AG04449 (cell line): ENCODE measurements around the gene SETD2.
"Not testable (repeated sequence)": the region's sequence is repeated elsewhere in the genome, so short reads cannot be mapped to it uniquely, and the experiment has no call there.

Source experiments
- CTCF ChIA-PET: fragments of 350-600 bp; formaldehyde crosslinking; extraction: SDS; loops from one replicate; lab custom pipeline; 2021; ENCODE audit warnings: antibody characterized with exemption; lab: Yijun Ruan, JAX
- POLR2A ChIA-PET: fragments of 400-600, 350-600 bp; formaldehyde crosslinking; extraction: SDS; loops from one replicate; lab custom pipeline; 2020; ENCODE audit warnings: antibody characterized with exemption, inconsistent platforms; lab: Yijun Ruan, JAX
- DNase-seq: peaks from one replicate; pipeline ENCODE4 v3.0.0-alpha.2; 2010; ENCODE audit warnings: low read depth, low spot score
- H3K4me3 ChIP-seq: 2 replicates; pipeline ENCODE4 v1.5.1; 2011; ENCODE audit warnings: low read depth, mild to moderate bottlenecking, control low read depth, low read length
- TF ChIP-seq, protein P1 (sequence below): IDR thresholded peaks from one replicate; pipeline ENCODE4 v1.5.1; 2011; ENCODE audit warnings: mild to moderate bottlenecking, moderate library complexity, low read length, control low read depth, inconsistent platforms; ENCODE audit not compliant: insufficient read depth; ENCODE audit errors: missing control alignments

Gene SETD2

DNA sequence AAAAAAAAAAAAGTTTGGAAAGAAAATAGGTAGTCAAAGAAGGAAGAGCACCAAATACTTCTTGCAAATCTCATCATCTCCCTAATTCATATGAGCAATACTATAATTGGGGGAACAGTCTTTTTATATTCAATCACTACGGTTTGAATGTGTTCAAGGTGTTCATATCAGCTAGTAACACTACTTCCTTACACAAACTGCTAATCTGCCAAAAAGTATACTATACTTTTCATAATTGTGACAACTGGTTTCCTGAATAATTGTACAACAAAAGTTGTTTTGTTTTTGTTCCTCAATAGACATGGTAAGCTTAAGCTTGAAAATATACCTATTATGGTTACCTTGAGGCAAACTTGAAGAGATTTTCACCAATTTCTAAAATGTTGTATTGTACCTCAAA is 12.1 kb downstream of the SETD2 start:
- no peak overlapping the region for H3K4me3 ChIP-seq
- no peak for DNase-seq
- ChIA-PET CTCF (interaction anchor here (0.8 kb wide), 1 partner anchor 11 kb away, joined by 3 read pairs; no protein-coding TSS in a partner anchor), POLR2A (no interaction called here)
- TF ChIP-seq, protein P1, sequence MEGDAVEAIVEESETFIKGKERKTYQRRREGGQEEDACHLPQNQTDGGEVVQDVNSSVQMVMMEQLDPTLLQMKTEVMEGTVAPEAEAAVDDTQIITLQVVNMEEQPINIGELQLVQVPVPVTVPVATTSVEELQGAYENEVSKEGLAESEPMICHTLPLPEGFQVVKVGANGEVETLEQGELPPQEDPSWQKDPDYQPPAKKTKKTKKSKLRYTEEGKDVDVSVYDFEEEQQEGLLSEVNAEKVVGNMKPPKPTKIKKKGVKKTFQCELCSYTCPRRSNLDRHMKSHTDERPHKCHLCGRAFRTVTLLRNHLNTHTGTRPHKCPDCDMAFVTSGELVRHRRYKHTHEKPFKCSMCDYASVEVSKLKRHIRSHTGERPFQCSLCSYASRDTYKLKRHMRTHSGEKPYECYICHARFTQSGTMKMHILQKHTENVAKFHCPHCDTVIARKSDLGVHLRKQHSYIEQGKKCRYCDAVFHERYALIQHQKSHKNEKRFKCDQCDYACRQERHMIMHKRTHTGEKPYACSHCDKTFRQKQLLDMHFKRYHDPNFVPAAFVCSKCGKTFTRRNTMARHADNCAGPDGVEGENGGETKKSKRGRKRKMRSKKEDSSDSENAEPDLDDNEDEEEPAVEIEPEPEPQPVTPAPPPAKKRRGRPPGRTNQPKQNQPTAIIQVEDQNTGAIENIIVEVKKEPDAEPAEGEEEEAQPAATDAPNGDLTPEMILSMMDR = no peak

GRCh38 chr3:47149339-47149933 is 14.5 kb downstream of the SETD2 start:
- CTCF ChIA-PET = no interaction called here
- H3K4me3 ChIP-seq = no peak overlapping the region
- TF ChIP-seq, protein P1 = no peak
- POLR2A ChIA-PET = no interaction called here
- no peak for DNase-seq

GRCh38 chr3:47145272-47145671 is 18.6 kb downstream of the SETD2 start:
- H3K4me3 ChIP-seq = no peak overlapping the region
- TF ChIP-seq, protein P1 = no peak
- no peak for DNase-seq
- ChIA-PET POLR2A (no interaction called here), CTCF (interaction anchor here (0.9 kb wide), 1 partner anchor 11 kb away, joined by 3 read pairs; no protein-coding TSS in a partner anchor)

GRCh38 chr3:47143068-47143467 is 20.8 kb downstream of the SETD2 start:
- POLR2A ChIA-PET = no interaction called here
- no peak overlapping the region for H3K4me3 ChIP-seq
- TF ChIP-seq, protein P1 = no peak
- CTCF ChIA-PET = no interaction called here
- no peak for DNase-seq

DNA sequence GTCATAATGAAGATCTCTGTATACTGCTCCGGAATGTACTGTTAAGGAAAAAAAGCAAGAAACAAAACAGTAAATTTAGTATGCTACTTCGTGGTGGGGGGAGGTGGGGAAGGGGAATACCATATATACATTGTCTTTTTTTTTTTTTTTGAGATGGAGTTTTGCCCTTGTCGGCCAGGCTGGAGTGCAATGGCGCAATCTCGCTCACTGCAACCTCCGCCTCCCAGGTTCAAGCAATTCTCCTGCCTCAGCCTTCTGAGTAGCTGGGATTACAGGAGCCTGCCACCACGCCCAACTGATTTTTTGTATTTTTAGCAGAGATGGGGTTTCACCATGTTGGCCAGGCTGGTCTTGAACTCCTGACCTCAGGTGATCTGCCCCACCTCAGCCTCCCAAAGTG is 21.4 kb downstream of the SETD2 start:
- DNase-seq, POLR2A ChIA-PET, H3K4me3 ChIP-seq, CTCF ChIA-PET: not testable (repeated sequence)

DNA sequence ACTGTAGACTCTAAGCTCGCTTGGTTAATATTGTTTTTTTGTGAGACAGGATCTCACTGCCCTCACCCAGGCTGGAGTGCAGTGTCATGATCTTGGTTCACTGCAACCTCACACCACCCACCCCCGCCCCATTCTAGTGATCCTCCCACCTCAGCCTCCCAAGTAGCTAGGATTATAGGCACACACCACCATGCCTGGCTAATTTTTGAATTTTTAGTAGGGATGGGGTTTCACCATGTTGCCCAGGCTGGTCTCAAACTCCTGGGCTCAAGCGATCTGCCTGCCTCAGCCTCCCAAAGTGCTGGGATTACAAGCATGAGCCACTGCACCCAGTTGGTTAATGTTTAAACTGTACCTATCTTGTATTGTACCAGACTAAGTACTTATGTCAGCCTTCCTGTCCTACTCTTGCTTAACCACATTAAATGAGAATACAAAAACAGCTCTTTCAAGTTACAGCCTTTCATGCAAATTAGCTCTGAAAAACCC is 22.9 kb downstream of the SETD2 start:
- not testable (repeated sequence) for H3K4me3 ChIP-seq

GRCh38 chr3:47140553-47140952 is 23.4 kb downstream of the SETD2 start:
- H3K4me3 ChIP-seq, DNase-seq, POLR2A ChIA-PET: not testable (repeated sequence)
- CTCF ChIA-PET = interaction anchor here (1.5 kb wide), 1 partner anchor 11 kb away, joined by 3 read pairs; no protein-coding TSS in a partner anchor

More for the DNA sequence above, 22.9 kb downstream of the SETD2 start:
- CTCF ChIA-PET = interaction anchor here (1.0 to 1.5 kb wide), 2 partner anchors 11 to 25 kb away, joined by 3 read pairs; no protein-coding TSS in a partner anchor
- POLR2A ChIA-PET, DNase-seq: not testable (repeated sequence)

GRCh38 chr3:47134311-47134710 is 29.6 kb downstream of the SETD2 start:
- TF ChIP-seq, protein P1 = no peak
- no peak overlapping the region for H3K4me3 ChIP-seq
- POLR2A ChIA-PET = interaction anchor here (0.6 kb wide), 1 partner anchor 24 kb away, joined by 3 read pairs; no protein-coding TSS in a partner anchor
- no peak for DNase-seq
- CTCF ChIA-PET = interaction anchor here (0.7 kb wide), 1 partner anchor 8 kb away, joined by 3 read pairs; no protein-coding TSS in a partner anchor
